OCI-LY3 (cell line): Measurements from ENCODE around the gene OR12D2.

Source experiments
- EZH2phosphoT487 ChIP-seq: fragments of 200-600 bp; shearing (Covaris generic); IDR thresholded peaks from 2 replicates; pipeline ENCODE4 v1.6.1; 2018; ENCODE audit warnings: antibody characterized with exemption, mixed run types, low read depth
- TF ChIP-seq, protein P1 (sequence below): fragments of 200-600, 300-600 bp; sonication (generic); IDR thresholded peaks from 2 replicates; pipeline ENCODE4 v1.5.1; 2014; ENCODE audit warnings: antibody characterized with exemption, low read length, low read depth

DNA sequence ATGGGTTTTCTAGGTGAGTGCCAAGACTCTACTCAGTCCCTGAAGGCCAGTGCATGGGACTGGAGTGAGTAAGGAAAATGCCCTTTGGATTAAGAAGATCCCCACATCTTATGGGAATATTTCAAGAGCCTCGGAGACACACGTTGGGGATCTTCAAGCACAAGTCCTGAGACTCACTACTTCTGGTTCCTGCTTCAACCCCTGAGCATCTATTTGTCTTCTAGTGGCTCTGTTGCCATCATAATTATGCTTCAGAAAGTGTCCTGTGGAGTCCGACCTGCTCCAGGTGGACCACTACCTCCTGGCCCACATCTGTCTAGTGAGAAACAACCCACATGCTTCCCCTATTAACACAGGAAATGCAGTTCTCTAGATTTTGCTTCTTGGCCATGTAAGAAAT is 26.7 kb upstream of the OR12D2 start, which contains the start of gene OR5V1:
- TF ChIP-seq EZH2phosphoT487 = no peak
- TF ChIP-seq, protein P1, sequence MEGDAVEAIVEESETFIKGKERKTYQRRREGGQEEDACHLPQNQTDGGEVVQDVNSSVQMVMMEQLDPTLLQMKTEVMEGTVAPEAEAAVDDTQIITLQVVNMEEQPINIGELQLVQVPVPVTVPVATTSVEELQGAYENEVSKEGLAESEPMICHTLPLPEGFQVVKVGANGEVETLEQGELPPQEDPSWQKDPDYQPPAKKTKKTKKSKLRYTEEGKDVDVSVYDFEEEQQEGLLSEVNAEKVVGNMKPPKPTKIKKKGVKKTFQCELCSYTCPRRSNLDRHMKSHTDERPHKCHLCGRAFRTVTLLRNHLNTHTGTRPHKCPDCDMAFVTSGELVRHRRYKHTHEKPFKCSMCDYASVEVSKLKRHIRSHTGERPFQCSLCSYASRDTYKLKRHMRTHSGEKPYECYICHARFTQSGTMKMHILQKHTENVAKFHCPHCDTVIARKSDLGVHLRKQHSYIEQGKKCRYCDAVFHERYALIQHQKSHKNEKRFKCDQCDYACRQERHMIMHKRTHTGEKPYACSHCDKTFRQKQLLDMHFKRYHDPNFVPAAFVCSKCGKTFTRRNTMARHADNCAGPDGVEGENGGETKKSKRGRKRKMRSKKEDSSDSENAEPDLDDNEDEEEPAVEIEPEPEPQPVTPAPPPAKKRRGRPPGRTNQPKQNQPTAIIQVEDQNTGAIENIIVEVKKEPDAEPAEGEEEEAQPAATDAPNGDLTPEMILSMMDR = no peak
